Mucosa of rectum (tissue), 2 donors: ENCODE measurements around the gene EPHB2.
"Not testable (repeated sequence)": the region's sequence is repeated elsewhere in the genome, so short reads cannot be mapped to it uniquely, and the experiment has no call there.

ENCODE experiments used
- H3K27ac ChIP-seq, 2 donors: one replicate each; pipeline ENCODE4 v1.7.0; 2013; ENCODE audit warnings: inconsistent platforms in 2 of 2, low read depth in 2 of 2, low read length in 2 of 2
- H3K27me3 ChIP-seq, 2 donors: one replicate each; pipeline ENCODE4 v1.7.0; 2013; ENCODE audit warnings: low read length in 2 of 2; ENCODE audit not compliant: control insufficient read depth in 2 of 2, insufficient read depth in 2 of 2
- H3K36me3 ChIP-seq, 2 donors: one replicate each; pipeline ENCODE4 v1.7.0; 2013; ENCODE audit warnings: low read length in 2 of 2; ENCODE audit not compliant: control insufficient read depth in 2 of 2, insufficient read depth in 2 of 2
- H3K4me1 ChIP-seq, 2 donors: one replicate each; pipeline ENCODE4 v1.7.0; 2013; ENCODE audit warnings: low read length in 2 of 2, mild to moderate bottlenecking in 1 of 2; ENCODE audit not compliant: control insufficient read depth in 2 of 2, insufficient read depth in 2 of 2
- H3K4me3 ChIP-seq, 2 donors: one replicate each; pipeline ENCODE4 v1.7.0; 2013; ENCODE audit warnings: low read length in 2 of 2
- H3K9ac ChIP-seq, 2 donors: one replicate each; pipeline ENCODE4 v1.7.0; 2013; ENCODE audit warnings: low read length in 2 of 2, low read depth in 1 of 2, mild to moderate bottlenecking in 1 of 2
- H3K9me3 ChIP-seq, 2 donors: one replicate each; pipeline ENCODE4 v1.7.0; 2013; ENCODE audit warnings: low read length in 2 of 2; ENCODE audit not compliant: control insufficient read depth in 2 of 2
- donor health status: healthy.
- donor health status: Normal muscosa, but diverticular disease.

Gene EPHB2

GRCh38 chr1:22705586-22705985, 5.1 kb upstream of the EPHB2 start:
- no peak overlapping the region for H3K4me3 ChIP-seq
- H3K9me3 ChIP-seq = no peaks in the 10 kb centered on the region
- H3K27me3 ChIP-seq = no peaks in the 10 kb centered on the region
- peaks cover 29 to 34% of the 10 kb centered on the region in 2 donors for H3K4me1 ChIP-seq
- H3K9ac ChIP-seq = no peak overlapping the region
- no peak overlapping the region for H3K27ac ChIP-seq
- no peaks in the 10 kb centered on the region for H3K36me3 ChIP-seq

GRCh38 chr1:22706100-22706499, 4.5 kb upstream of the EPHB2 start:
- H3K4me1 ChIP-seq = peaks cover 27 to 30% of the 10 kb centered on the region in 2 donors
- not testable (repeated sequence) for H3K36me3 ChIP-seq, H3K27me3 ChIP-seq, H3K9me3 ChIP-seq, H3K4me3 ChIP-seq, H3K27ac ChIP-seq, H3K9ac ChIP-seq

GRCh38 chr1:22708777-22709176, 1.9 kb upstream of the EPHB2 start:
- no peaks in the 10 kb centered on the region for H3K9me3 ChIP-seq
- no peak overlapping the region for H3K27ac ChIP-seq
- H3K27me3 ChIP-seq = peaks cover 0 to 4% of the 10 kb centered on the region in 2 donors
- no peak overlapping the region for H3K4me3 ChIP-seq
- H3K36me3 ChIP-seq = no peaks in the 10 kb centered on the region
- no peak overlapping the region for H3K9ac ChIP-seq
- H3K4me1 ChIP-seq = peaks cover 28 to 31% of the 10 kb centered on the region in 2 donors

GRCh38 chr1:22709227-22709626, 1.4 kb upstream of the EPHB2 start:
- H3K27me3 ChIP-seq = peaks cover 0 to 4% of the 10 kb centered on the region in 2 donors
- no peak overlapping the region for H3K9ac ChIP-seq

GRCh38 chr1:22709891-22710700, 543 bp upstream of the EPHB2 start:
- Histone ChIP-seq H3K9ac (no peak overlapping the region), H3K27ac (peak overlapping the region in 1 of 2 donors; percentile 16), H3K4me3 (peak overlapping the region; percentile 40 to 44)

More at GRCh38 chr1:22709227-22709626, 1.4 kb upstream of the EPHB2 start:
- peaks cover 27 to 28% of the 10 kb centered on the region in 2 donors for H3K4me1 ChIP-seq
- H3K9me3 ChIP-seq = no peaks in the 10 kb centered on the region
- H3K4me3 ChIP-seq = no peak overlapping the region
- no peak overlapping the region for H3K27ac ChIP-seq
- H3K36me3 ChIP-seq = no peaks in the 10 kb centered on the region

GRCh38 chr1:22711071-22711470, 432 bp downstream of the EPHB2 start:
- H3K27me3 ChIP-seq = peaks cover 0 to 4% of the 10 kb centered on the region in 2 donors
- H3K27ac ChIP-seq = peak overlapping the region; percentile 63 to 72
- no peaks in the 10 kb centered on the region for H3K9me3 ChIP-seq
- H3K4me1 ChIP-seq = peaks cover 27 to 31% of the 10 kb centered on the region in 2 donors
- H3K36me3 ChIP-seq = peaks cover 0 to 3% of the 10 kb centered on the region in 2 donors
- H3K4me3 ChIP-seq = peak overlapping the region; percentile 65 to 70
- H3K9ac ChIP-seq = peak overlapping the region in 1 of 2 donors; percentile 35

More at GRCh38 chr1:22709891-22710700, 543 bp upstream of the EPHB2 start:
- Histone ChIP-seq H3K36me3 (peaks cover 0 to 3% of the 10 kb centered on the region in 2 donors), H3K9me3 (no peaks in the 10 kb centered on the region), H3K27me3 (peaks cover 0 to 4% of the 10 kb centered on the region in 2 donors), H3K4me1 (peaks cover 27% of the 10 kb centered on the region in 2 donors)

- peak overlapping the region; percentile 65 to 70 for H3K4me3 ChIP-seq
- H3K4me1 ChIP-seq = peaks cover 33 to 39% of the 10 kb centered on the region in 2 donors
- H3K27me3 ChIP-seq = peaks cover 0 to 4% of the 10 kb centered on the region in 2 donors
- peak overlapping the region; percentile 63 to 72 for H3K27ac ChIP-seq
- H3K9me3 ChIP-seq = no peaks in the 10 kb centered on the region
- H3K36me3 ChIP-seq = peaks cover 0 to 3% of the 10 kb centered on the region in 2 donors
- H3K9ac ChIP-seq = peak overlapping the region; percentile 35 to 64
Measured at GRCh38 chr1:22711591-22712501, 1.2 kb downstream of the EPHB2 start.

GRCh38 chr1:22712502-22713271, 2.0 kb downstream of the EPHB2 start:
- no peaks in the 10 kb centered on the region for H3K9me3 ChIP-seq
- H3K27ac ChIP-seq = peak overlapping the region; percentile 63 to 72
- peaks cover 41 to 48% of the 10 kb centered on the region in 2 donors for H3K4me1 ChIP-seq
- H3K4me3 ChIP-seq = peak overlapping the region; percentile 65 to 70
- peaks cover 0 to 3% of the 10 kb centered on the region in 2 donors for H3K36me3 ChIP-seq
- H3K9ac ChIP-seq = peak overlapping the region; percentile 35 to 64
- H3K27me3 ChIP-seq = peaks cover 0 to 4% of the 10 kb centered on the region in 2 donors

GRCh38 chr1:22714455-22714854, 3.8 kb downstream of the EPHB2 start:
- Histone ChIP-seq H3K27me3 (peaks cover 0 to 4% of the 10 kb centered on the region in 2 donors), H3K9ac (no peak overlapping the region), H3K4me1 (peaks cover 49 to 53% of the 10 kb centered on the region in 2 donors), H3K4me3 (no peak overlapping the region), H3K27ac (no peak overlapping the region), H3K9me3 (no peaks in the 10 kb centered on the region), H3K36me3 (peaks cover 0 to 3% of the 10 kb centered on the region in 2 donors)
